SU-DHL-6 (cell line): ENCODE results near the gene UBE2O.

Source experiments
- H2AFZ ChIP-seq: fragments of 200-600 bp; sonication (generic); 2 replicates; pipeline ENCODE4 v1.6.1; 2014; ENCODE audit warnings: low read depth, mild to moderate bottlenecking, moderate library complexity, mixed read lengths, antibody characterized with exemption, low read length; ENCODE audit not compliant: severe bottlenecking
- H3F3A ChIP-seq: fragments of 200-600 bp; shearing (Covaris generic); 2 replicates; pipeline ENCODE4 v1.6.0; 2016; ENCODE audit warnings: antibody characterized with exemption, mild to moderate bottlenecking; ENCODE audit not compliant: insufficient read depth
- H3K27ac ChIP-seq: fragments of 200-600 bp; sonication (generic); 2 replicates; pipeline ENCODE4 v1.5.1; 2016; ENCODE audit warnings: low read depth, mild to moderate bottlenecking, low read length, moderate library complexity, mixed read lengths
- H3K27me3 ChIP-seq: fragments of 200-600 bp; sonication (generic), shearing (Covaris generic); 2 replicates; pipeline ENCODE4 v1.6.0; 2014; ENCODE audit warnings: mild to moderate bottlenecking, low read length
- H3K36me3 ChIP-seq: fragments of 200-600 bp; sonication (generic); 2 replicates; pipeline ENCODE4 v1.6.1; 2014; ENCODE audit warnings: mild to moderate bottlenecking, low read length, mixed read lengths
- H3K4me2 ChIP-seq: fragments of 300-600, 200-600 bp; shearing (Covaris generic), sonication (generic); 2 replicates; pipeline ENCODE4 v1.6.0; 2014; ENCODE audit warnings: low read length, low read depth, mild to moderate bottlenecking; ENCODE audit not compliant: poor library complexity, severe bottlenecking
- H3K4me3 ChIP-seq: fragments of 200-600 bp; sonication (generic); 2 replicates; pipeline ENCODE4 v1.5.1; 2014; ENCODE audit warnings: antibody characterized with exemption, low read length, mild to moderate bottlenecking, mixed read lengths; ENCODE audit not compliant: insufficient read depth, poor library complexity, severe bottlenecking
- H3K79me2 ChIP-seq: fragments of 200-600 bp; sonication (generic); 2 replicates; pipeline ENCODE4 v1.6.1; 2014; ENCODE audit warnings: mild to moderate bottlenecking, low read length, moderate library complexity; ENCODE audit not compliant: insufficient read depth
- H3K9ac ChIP-seq: fragments of 200-600 bp; sonication (generic); 2 replicates; pipeline ENCODE4 v1.7.0; 2014; ENCODE audit warnings: mild to moderate bottlenecking, low read length
- H3K9me2 ChIP-seq: fragments of 200-600 bp; sonication (generic); replicated peaks from 2 replicates; pipeline ENCODE4 v1.6.1; 2014; ENCODE audit warnings: low read length; ENCODE audit not compliant: insufficient read depth
- H3K9me3 ChIP-seq: fragments of 200-600 bp; sonication (generic); 2 replicates; pipeline ENCODE4 v1.6.1; 2014; ENCODE audit warnings: low read length, mixed read lengths; ENCODE audit not compliant: insufficient read depth
- H4K20me1 ChIP-seq: fragments of 200-600 bp; sonication (generic); 2 replicates; pipeline ENCODE4 v1.6.1; 2014; ENCODE audit warnings: low read depth, mild to moderate bottlenecking, antibody characterized with exemption, low read length, moderate library complexity, mixed read lengths
- EZH2phosphoT487 ChIP-seq: fragments of 200-600 bp; sonication (generic), shearing (Covaris generic); conservative IDR thresholded peaks from 2 replicates; pipeline ENCODE4 v1.6.1; 2018; ENCODE audit warnings: mild to moderate bottlenecking, antibody characterized with exemption, low read length, moderate library complexity, mixed read lengths
- TF ChIP-seq, protein P1 (sequence below): fragments of 200-600 bp; sonication (generic); IDR thresholded peaks from one replicate; pipeline ENCODE4 v1.5.1; 2017; ENCODE audit warnings: antibody characterized with exemption, mild to moderate bottlenecking, low read length, moderate library complexity; ENCODE audit not compliant: insufficient read depth, poor library complexity, severe bottlenecking

Gene UBE2O

DNA sequence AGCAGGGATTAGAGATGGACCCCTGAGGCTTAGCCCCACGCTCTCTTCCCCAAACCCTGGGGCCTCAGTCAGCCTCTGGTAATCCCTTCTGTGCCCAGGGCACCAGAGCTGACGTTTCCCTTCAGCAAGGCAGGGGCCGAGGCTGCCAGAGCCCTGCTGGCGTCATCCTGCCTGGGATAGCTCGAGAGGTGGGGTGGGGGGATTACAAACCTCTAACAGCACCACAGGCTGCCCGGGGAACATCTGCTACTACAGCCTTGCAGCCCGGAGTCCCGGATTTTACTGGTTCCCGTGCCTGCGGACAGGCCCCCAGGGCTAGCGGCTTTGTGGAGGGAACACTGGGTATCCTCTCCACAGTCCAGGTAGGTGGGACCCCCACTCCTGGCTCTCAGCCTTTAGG, 14.4 kb upstream of the UBE2O start, which contains the start of gene AANAT:
AANAT (plus strand) TSS at position 238 of the 400 bp plus-strand sequence. CDS start 1,144 bp downstream, outside the sequence.
- no peaks in the 10 kb centered on the region for H3K9me2 ChIP-seq
- H2AFZ ChIP-seq: no peak within 1 kb of the TSS
- H3K9ac ChIP-seq: no peak within 1 kb of the TSS
- no peak within 1 kb of the TSS for H3K4me2 ChIP-seq
- no peak within 1 kb of the TSS for H3K27ac ChIP-seq
- TF ChIP-seq EZH2phosphoT487: no peak
- TF ChIP-seq, protein P1, sequence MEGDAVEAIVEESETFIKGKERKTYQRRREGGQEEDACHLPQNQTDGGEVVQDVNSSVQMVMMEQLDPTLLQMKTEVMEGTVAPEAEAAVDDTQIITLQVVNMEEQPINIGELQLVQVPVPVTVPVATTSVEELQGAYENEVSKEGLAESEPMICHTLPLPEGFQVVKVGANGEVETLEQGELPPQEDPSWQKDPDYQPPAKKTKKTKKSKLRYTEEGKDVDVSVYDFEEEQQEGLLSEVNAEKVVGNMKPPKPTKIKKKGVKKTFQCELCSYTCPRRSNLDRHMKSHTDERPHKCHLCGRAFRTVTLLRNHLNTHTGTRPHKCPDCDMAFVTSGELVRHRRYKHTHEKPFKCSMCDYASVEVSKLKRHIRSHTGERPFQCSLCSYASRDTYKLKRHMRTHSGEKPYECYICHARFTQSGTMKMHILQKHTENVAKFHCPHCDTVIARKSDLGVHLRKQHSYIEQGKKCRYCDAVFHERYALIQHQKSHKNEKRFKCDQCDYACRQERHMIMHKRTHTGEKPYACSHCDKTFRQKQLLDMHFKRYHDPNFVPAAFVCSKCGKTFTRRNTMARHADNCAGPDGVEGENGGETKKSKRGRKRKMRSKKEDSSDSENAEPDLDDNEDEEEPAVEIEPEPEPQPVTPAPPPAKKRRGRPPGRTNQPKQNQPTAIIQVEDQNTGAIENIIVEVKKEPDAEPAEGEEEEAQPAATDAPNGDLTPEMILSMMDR: no peak
- H3K4me3 ChIP-seq: no peak within 1 kb of the TSS
- H3K27me3 ChIP-seq: no peaks in the 10 kb centered on the region
- H3K79me2 ChIP-seq: no peaks in the 10 kb centered on the region
- no peaks in the 10 kb centered on the region for H4K20me1 ChIP-seq
- H3F3A ChIP-seq: no peaks in the 10 kb centered on the region
- H3K36me3 ChIP-seq: no peaks in the 10 kb centered on the region
- H3K9me3 ChIP-seq: no peaks in the 10 kb centered on the region

- H3F3A ChIP-seq: no peaks in the 10 kb centered on the region
- no peaks in the 10 kb centered on the region for H3K9me2 ChIP-seq
- TF ChIP-seq, protein P1: no peak
- TF ChIP-seq EZH2phosphoT487: no peak
- H3K4me3 ChIP-seq: no peak overlapping the region
- no peak overlapping the region for H3K4me2 ChIP-seq
- no peak overlapping the region for H3K9ac ChIP-seq
- H2AFZ ChIP-seq: no peak overlapping the region
- no peak overlapping the region for H3K27ac ChIP-seq
- no peaks in the 10 kb centered on the region for H3K9me3 ChIP-seq
- H4K20me1 ChIP-seq: no peaks in the 10 kb centered on the region
- H3K36me3 ChIP-seq: no peaks in the 10 kb centered on the region
- H3K27me3 ChIP-seq: no peaks in the 10 kb centered on the region
- H3K79me2 ChIP-seq: no peaks in the 10 kb centered on the region
Observed at GRCh38 chr17:76466775-76467130, 13.8 kb upstream of the UBE2O start.

DNA sequence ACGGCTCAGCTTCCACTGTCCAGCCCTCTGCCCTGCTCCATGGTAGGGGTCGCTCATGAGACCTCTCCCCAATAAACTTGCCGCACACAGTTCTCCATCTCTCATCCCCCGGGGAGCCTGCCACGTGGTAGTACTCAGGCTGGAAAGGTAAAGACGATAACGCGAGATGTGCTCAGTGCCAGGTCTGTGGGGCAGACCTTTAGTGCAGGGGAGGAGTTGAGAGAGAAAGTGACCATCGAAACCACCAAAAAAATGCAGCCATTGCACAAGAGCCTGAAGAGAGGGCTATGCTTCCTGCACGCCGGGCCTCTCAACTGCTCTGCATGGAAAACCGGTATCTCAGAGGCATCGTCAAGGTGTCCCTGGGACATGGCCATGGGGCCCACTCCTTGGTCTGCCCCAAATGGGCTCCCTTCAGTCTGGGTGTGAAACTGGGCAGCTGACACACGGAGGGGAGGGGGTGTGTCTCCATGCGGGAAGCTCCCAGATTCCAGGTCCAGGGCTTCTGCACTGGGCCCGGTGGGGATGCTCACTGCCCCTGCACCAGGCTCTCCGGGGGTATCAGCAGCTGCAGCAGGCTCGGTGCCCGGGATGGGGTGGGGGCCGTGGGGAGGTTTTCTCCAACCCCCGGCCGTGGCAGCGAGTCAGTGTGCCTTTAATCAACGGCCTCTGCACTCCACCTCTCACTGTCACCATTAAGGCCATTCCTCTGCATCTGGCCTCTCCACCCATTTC, 9.8 kb upstream of the UBE2O start:
- Histone ChIP-seq H3K9ac (no peak overlapping the region), H3K4me3 (no peak overlapping the region), H3K9me3 (no peaks in the 10 kb centered on the region), H4K20me1 (no peaks in the 10 kb centered on the region), H3F3A (no peaks in the 10 kb centered on the region), H3K4me2 (no peak overlapping the region), H2AFZ (no peak overlapping the region), H3K27ac (no peak overlapping the region), H3K9me2 (no peaks in the 10 kb centered on the region), H3K79me2 (no peaks in the 10 kb centered on the region), H3K27me3 (no peaks in the 10 kb centered on the region), H3K36me3 (no peaks in the 10 kb centered on the region)
- TF ChIP-seq, protein P1: no peak
- no peak for TF ChIP-seq EZH2phosphoT487
